ENCODE results near the gene CPEB4.

Gene CPEB4

DNA sequence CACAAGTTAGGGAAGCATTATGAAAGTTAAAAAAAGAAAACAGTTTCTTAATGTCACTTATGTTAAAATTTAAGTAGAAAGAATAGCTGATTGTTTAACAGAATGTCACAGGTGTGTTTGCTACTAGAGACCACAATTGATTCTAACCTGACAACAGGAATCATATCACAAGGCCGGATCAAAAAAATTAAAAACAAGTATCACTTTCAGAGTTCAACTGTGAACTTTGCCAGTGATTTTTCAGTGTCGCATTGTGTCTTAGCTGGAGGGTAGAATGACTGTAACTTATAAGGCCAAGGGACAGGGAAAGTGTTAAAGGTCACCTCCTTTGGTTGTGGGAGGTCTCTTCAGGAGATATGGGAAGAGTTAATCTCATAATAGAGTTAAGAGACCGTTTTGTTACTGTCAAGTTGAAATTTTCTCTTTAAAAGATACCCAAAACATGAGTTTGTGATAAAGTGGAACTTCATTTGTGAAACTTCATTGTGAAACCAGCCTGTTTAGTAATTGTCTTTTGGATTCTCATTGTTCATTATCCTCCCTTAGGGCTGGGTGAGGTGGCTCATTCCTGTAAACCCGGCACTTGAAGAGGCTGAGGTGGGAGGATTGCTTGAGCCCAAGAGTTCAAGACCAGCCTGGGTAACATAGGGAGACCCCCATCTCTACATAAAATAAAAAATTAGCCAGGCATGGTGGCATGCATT, 40.9 kb downstream of the CPEB4 start:
- H3K27ac ChIP-seq (replicated peaks), result no peak overlapping the region
- H3K4me3 ChIP-seq (replicated peaks; ENCODE audit: insufficient read depth, low read length), result no peak overlapping the region
- DNase-seq (ENCODE audit: low read depth in 1 of 2, low spot score in 1 of 2), result peak in 1 of 2 experiments; percentile 41
- no peaks in the 10 kb centered on the region for H3K27me3 ChIP-seq (ENCODE audit: insufficient read depth, poor library complexity, severe bottlenecking)
- TF ChIP-seq GABPA (IDR thresholded peaks at IDR 0.05; ENCODE audit: low read depth) (no peak), POLR2AphosphoS5 (IDR thresholded peaks at IDR 0.05; ENCODE audit: low read depth) (no peak), CTCF (IDR thresholded peaks at IDR 0.05; ENCODE audit: insufficient read depth, low read length) (no peak), SPI1 (IDR thresholded peaks at IDR 0.05; ENCODE audit: borderline replicate concordance, low read depth) (no peak)
- TF ChIP-seq, protein P1, sequence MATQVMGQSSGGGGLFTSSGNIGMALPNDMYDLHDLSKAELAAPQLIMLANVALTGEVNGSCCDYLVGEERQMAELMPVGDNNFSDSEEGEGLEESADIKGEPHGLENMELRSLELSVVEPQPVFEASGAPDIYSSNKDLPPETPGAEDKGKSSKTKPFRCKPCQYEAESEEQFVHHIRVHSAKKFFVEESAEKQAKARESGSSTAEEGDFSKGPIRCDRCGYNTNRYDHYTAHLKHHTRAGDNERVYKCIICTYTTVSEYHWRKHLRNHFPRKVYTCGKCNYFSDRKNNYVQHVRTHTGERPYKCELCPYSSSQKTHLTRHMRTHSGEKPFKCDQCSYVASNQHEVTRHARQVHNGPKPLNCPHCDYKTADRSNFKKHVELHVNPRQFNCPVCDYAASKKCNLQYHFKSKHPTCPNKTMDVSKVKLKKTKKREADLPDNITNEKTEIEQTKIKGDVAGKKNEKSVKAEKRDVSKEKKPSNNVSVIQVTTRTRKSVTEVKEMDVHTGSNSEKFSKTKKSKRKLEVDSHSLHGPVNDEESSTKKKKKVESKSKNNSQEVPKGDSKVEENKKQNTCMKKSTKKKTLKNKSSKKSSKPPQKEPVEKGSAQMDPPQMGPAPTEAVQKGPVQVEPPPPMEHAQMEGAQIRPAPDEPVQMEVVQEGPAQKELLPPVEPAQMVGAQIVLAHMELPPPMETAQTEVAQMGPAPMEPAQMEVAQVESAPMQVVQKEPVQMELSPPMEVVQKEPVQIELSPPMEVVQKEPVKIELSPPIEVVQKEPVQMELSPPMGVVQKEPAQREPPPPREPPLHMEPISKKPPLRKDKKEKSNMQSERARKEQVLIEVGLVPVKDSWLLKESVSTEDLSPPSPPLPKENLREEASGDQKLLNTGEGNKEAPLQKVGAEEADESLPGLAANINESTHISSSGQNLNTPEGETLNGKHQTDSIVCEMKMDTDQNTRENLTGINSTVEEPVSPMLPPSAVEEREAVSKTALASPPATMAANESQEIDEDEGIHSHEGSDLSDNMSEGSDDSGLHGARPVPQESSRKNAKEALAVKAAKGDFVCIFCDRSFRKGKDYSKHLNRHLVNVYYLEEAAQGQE (IDR thresholded peaks at IDR 0.05; ENCODE audit: insufficient replicate concordance, low read depth), result no peak

GRCh38 chr5:173932695-173933139, 44.6 kb downstream of the CPEB4 start:
- TF ChIP-seq CTCF (IDR thresholded peaks at IDR 0.05; ENCODE audit: insufficient read depth, low read length) (no peak), GABPA (IDR thresholded peaks at IDR 0.05; ENCODE audit: low read depth) (no peak), SPI1 (IDR thresholded peaks at IDR 0.05; ENCODE audit: borderline replicate concordance, low read depth) (no peak), POLR2AphosphoS5 (IDR thresholded peaks at IDR 0.05; ENCODE audit: low read depth) (no peak)
- TF ChIP-seq, protein P1 (IDR thresholded peaks at IDR 0.05; ENCODE audit: insufficient replicate concordance, low read depth), result no peak
- no peak overlapping the region for H3K27ac ChIP-seq (replicated peaks)
- no peak overlapping the region for H3K4me3 ChIP-seq (replicated peaks; ENCODE audit: insufficient read depth, low read length)
- DNase-seq (ENCODE audit: low read depth in 1 of 2, low spot score in 1 of 2), result no peak
- H3K27me3 ChIP-seq (ENCODE audit: insufficient read depth, poor library complexity, severe bottlenecking), result no peaks in the 10 kb centered on the region

- DNase-seq (ENCODE audit: low read depth in 1 of 2, low spot score in 1 of 2), result no peak
- TF ChIP-seq GABPA (IDR thresholded peaks at IDR 0.05; ENCODE audit: low read depth) (no peak), CTCF (IDR thresholded peaks at IDR 0.05; ENCODE audit: insufficient read depth, low read length) (no peak), POLR2AphosphoS5 (IDR thresholded peaks at IDR 0.05; ENCODE audit: low read depth) (no peak), SPI1 (IDR thresholded peaks at IDR 0.05; ENCODE audit: borderline replicate concordance, low read depth) (no peak)
- TF ChIP-seq, protein P1 (IDR thresholded peaks at IDR 0.05; ENCODE audit: insufficient replicate concordance, low read depth), result no peak
- no peak overlapping the region for H3K27ac ChIP-seq (replicated peaks)
- no peaks in the 10 kb centered on the region for H3K27me3 ChIP-seq (ENCODE audit: insufficient read depth, poor library complexity, severe bottlenecking)
- no peak overlapping the region for H3K4me3 ChIP-seq (replicated peaks; ENCODE audit: insufficient read depth, low read length)
Observed at GRCh38 chr5:173933901-173934300, 45.8 kb downstream of the CPEB4 start.

Measured in HL-60 (cell line).